Breast epithelium (tissue), 3 donors: Measurements from ENCODE around the gene ESRRG.

Experiments used
- POLR2AphosphoS5 ChIP-seq, 3 donors: sonication (generic); formaldehyde crosslinking; IDR thresholded peaks; one replicate each; pipeline ENCODE4 v1.6.1; 2017; ENCODE audit warnings: antibody characterized with exemption in 3 of 3
- TF ChIP-seq, protein P1 (sequence below), 3 donors: fragments of 450-650 bp; IDR thresholded peaks; one replicate each; pipeline ENCODE4 v1.5.1; 2016 to 2017; ENCODE audit warnings: antibody characterized with exemption in 3 of 3, mild to moderate bottlenecking in 3 of 3, moderate library complexity in 3 of 3

DNA sequence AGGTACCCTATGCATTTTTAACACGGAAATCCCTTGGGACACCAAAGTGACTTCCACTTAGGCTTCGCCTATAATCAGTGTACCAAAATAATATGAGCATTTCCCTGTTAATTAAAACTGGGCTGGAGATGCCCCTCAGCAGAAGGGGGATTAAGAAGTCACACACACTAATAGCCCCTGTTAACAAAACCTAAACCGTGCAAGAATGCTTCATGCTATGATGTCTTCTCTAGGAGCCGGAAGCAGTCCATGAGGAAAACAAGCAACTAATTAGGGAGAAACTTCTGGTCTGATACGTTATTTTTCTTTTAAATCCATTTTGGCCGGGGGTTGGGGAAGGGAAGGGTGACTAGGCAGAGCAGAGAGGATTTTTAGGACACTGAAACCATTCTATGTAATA lies 123.4 kb downstream of the ESRRG start:
- TF ChIP-seq, protein P1, sequence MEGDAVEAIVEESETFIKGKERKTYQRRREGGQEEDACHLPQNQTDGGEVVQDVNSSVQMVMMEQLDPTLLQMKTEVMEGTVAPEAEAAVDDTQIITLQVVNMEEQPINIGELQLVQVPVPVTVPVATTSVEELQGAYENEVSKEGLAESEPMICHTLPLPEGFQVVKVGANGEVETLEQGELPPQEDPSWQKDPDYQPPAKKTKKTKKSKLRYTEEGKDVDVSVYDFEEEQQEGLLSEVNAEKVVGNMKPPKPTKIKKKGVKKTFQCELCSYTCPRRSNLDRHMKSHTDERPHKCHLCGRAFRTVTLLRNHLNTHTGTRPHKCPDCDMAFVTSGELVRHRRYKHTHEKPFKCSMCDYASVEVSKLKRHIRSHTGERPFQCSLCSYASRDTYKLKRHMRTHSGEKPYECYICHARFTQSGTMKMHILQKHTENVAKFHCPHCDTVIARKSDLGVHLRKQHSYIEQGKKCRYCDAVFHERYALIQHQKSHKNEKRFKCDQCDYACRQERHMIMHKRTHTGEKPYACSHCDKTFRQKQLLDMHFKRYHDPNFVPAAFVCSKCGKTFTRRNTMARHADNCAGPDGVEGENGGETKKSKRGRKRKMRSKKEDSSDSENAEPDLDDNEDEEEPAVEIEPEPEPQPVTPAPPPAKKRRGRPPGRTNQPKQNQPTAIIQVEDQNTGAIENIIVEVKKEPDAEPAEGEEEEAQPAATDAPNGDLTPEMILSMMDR (IDR thresholded peaks at IDR 0.05): no peak
- TF ChIP-seq POLR2AphosphoS5 (IDR thresholded peaks at IDR 0.05): no peak
